B cell (primary cell): ENCODE results near the gene MBTD1. TPM values are rescaled to one million over a fixed set of nuclear protein-coding genes. Genes with fewer than 3 reads are reported as not detected.

Source experiments
- ATAC-seq: fragments of 200-7000 bp; cut with Tn5 transposase; one replicate; pipeline ENCODE4 v1.10.0; 2021; ENCODE audit warnings: low read depth, mild to moderate bottlenecking, moderate number of reproducible peaks, moderate library complexity
- CTCF ChIA-PET: fragments of 350-600 bp; sonication (Branson Sonifier 250); formaldehyde crosslinking; loops from one replicate; lab custom pipeline; 2021; ENCODE audit warnings: antibody characterized with exemption, inconsistent platforms; lab: Charles Lee
- POLR2A ChIA-PET: fragments of 350-600 bp; sonication (Branson Sonifier 250); formaldehyde crosslinking; loops from one replicate; lab custom pipeline; 2021; ENCODE audit warnings: antibody characterized with exemption; lab: Charles Lee
- DNase-seq: peaks from one replicate; pipeline ENCODE4 v3.0.0; 2013
- H2AFZ ChIP-seq: 2 replicates; pipeline ENCODE4 v1.6.1; 2012; ENCODE audit warnings: mild to moderate bottlenecking, low read depth, low read length; ENCODE audit not compliant: insufficient read depth, poor library complexity, severe bottlenecking
- H3K27ac ChIP-seq, 2 donors: 1 replicate in 1 of 2; 2 replicates in 1 of 2; pipeline ENCODE4 v1.5.1; 2012 to 2013; ENCODE audit warnings: low read length in 2 of 2, mild to moderate bottlenecking in 2 of 2, moderate library complexity in 1 of 2
- H3K27me3 ChIP-seq, 4 experiments: fragments of 200-600 bp in 1 of 4; sonication (generic) in 1 of 4; replicated peaks in 1 of 4; 1 replicate in 2 of 4; 2 replicates in 2 of 4; pipeline versions ENCODE4 v1.6.1 to v1.7.0; 2013 to 2016; ENCODE audit warnings: low read length in 3 of 4, mild to moderate bottlenecking in 2 of 4, mixed read lengths in 1 of 4, moderate library complexity in 1 of 4; ENCODE audit not compliant: insufficient read depth in 4 of 4, control insufficient read depth in 3 of 4; ENCODE audit errors: control extremely low read depth in 1 of 4
- H3K36me3 ChIP-seq, 2 experiments: replicated peaks in 1 of 2; 1 replicate in 1 of 2; 2 replicates in 1 of 2; pipeline versions ENCODE4 v1.6.1 to v1.7.1; 2013; ENCODE audit warnings: low read length in 1 of 2; ENCODE audit not compliant: insufficient read depth in 2 of 2, control insufficient read depth in 1 of 2; ENCODE audit errors: control extremely low read depth in 1 of 2, extremely low read depth in 1 of 2
- H3K4me1 ChIP-seq, 2 donors: fragments of 200-600 bp in 1 of 2; sonication (generic) in 1 of 2; 1 replicate in 1 of 2; 2 replicates in 1 of 2; pipeline versions ENCODE4 v1.5.1 to v1.6.1; 2013 to 2017; ENCODE audit warnings: low read length in 2 of 2; ENCODE audit not compliant: control insufficient read depth in 2 of 2, insufficient read depth in 2 of 2
- H3K4me2 ChIP-seq: replicated peaks from 2 replicates; pipeline ENCODE3; 2012; ENCODE audit warnings: mild to moderate bottlenecking, low read depth, low read length; ENCODE audit not compliant: poor library complexity, severe bottlenecking
- H3K4me3 ChIP-seq, 5 experiments: fragments of 200-600 bp in 1 of 5; sonication (generic) in 1 of 5; 1 replicate in 3 of 5; 2 replicates in 2 of 5; pipeline versions ENCODE4 v1.5.1 to v1.7.0; 2011 to 2016; ENCODE audit warnings: low read length in 4 of 5, mild to moderate bottlenecking in 4 of 5, low read depth in 2 of 5, control low read depth in 1 of 5, moderate library complexity in 1 of 5; ENCODE audit not compliant: insufficient read depth in 1 of 5; ENCODE audit errors: control extremely low read depth in 1 of 5, extremely low read depth in 1 of 5
- H3K79me2 ChIP-seq: fragments of 200-600 bp; sonication (generic); one replicate; pipeline ENCODE4 v1.6.0; 2016; ENCODE audit warnings: low read length; ENCODE audit not compliant: control insufficient read depth, insufficient read depth
- H3K9ac ChIP-seq: fragments of 200-600 bp; sonication (generic); 2 replicates; pipeline ENCODE4 v1.6.1; 2017; ENCODE audit warnings: mild to moderate bottlenecking, low read length, moderate library complexity
- H3K9me3 ChIP-seq, 3 donors: one replicate each; pipeline versions ENCODE4 v1.6.1 to v1.7.1; 2013; ENCODE audit warnings: low read length in 2 of 3; ENCODE audit not compliant: control insufficient read depth in 2 of 3, insufficient read depth in 1 of 3; ENCODE audit errors: control extremely low read depth in 1 of 3
- H4K20me1 ChIP-seq: 2 replicates; pipeline ENCODE4 v1.6.0; 2012; ENCODE audit warnings: mild to moderate bottlenecking, low read length; ENCODE audit not compliant: insufficient read depth, control insufficient read depth, poor library complexity, severe bottlenecking
- H3K27ac Mint-ChIP-seq: one replicate; pipeline ENCODE4 v1.8.0; 2021; ENCODE audit warnings: mixed read lengths
- H3K27me3 Mint-ChIP-seq: one replicate; pipeline ENCODE4 v1.8.0; 2021; ENCODE audit warnings: mixed read lengths
- H3K4me1 Mint-ChIP-seq: one replicate; pipeline ENCODE4 v1.8.0; 2021; ENCODE audit warnings: mixed read lengths
- H3K4me3 Mint-ChIP-seq: one replicate; pipeline ENCODE4 v1.8.0; 2021; ENCODE audit warnings: mixed read lengths
- H3K9me3 Mint-ChIP-seq: one replicate; pipeline ENCODE4 v1.8.0; 2022; ENCODE audit warnings: mixed read lengths; ENCODE audit not compliant: insufficient read depth
- CTCF ChIP-seq: fragments of 200-600 bp; IDR thresholded peaks from one replicate; pipeline ENCODE4 v1.8.0; 2022; ENCODE audit warnings: antibody characterized with exemption, mild to moderate bottlenecking
- EZH2 ChIP-seq: IDR thresholded peaks from 2 replicates; pipeline ENCODE4 v1.6.1; 2012; ENCODE audit warnings: borderline replicate concordance, low read depth, mild to moderate bottlenecking, moderate library complexity, low read length; ENCODE audit not compliant: insufficient read depth, poor library complexity, severe bottlenecking
- WGBS: methylation state at CpG from one replicate; pipeline ENCODE4 v1.1.5; 2013; ENCODE audit warnings: missing lambda C conversion rate; ENCODE audit not compliant: insufficient coverage; 5-methylcytosine and 5-hydroxymethylcytosine counted together
- intact Hi-C: fragments of 100-400 bp; cut with micrococcal nuclease; formaldehyde crosslinking; loops from one replicate; pipeline ENCODE4 v1.10.0; 2022
- polyA plus RNA-seq: library from polyadenylated mRNA; depleted of rRNA; stranded (reverse); fragments of >200 nt; gene quantifications from 2 replicates; pipeline ENCODE4 v1.2.3, GENCODE V29; 2012
- total RNA-seq, 2 donors: library from RNA; stranded (reverse); fragments of 120-200 nt in 1 of 2; gene quantifications; 1 replicate in 1 of 2; 2 replicates in 1 of 2; pipeline versions ENCODE4 v1.2.3 to v1.2.4, GENCODE V29; 2013 to 2022

MBTD1 gene
- total and polyA plus RNA-seq, 2 donors (not counting 1 experiment from before 2014, with no cell fraction given): 9.6 to 39.7 TPM

- Histone ChIP-seq H3K27ac (peak overlapping the region; percentile 68 to 83), H3K27me3 (no peaks in the 10 kb centered on the region), H3K9ac (peak overlapping the region; percentile 48), H3K36me3 (peaks cover 0 to 4% of the 10 kb centered on the region in 2 experiments), H3K79me2 (peaks cover 40% of the 10 kb centered on the region), H2AFZ (peak overlapping the region; percentile 90), H3K9me3 (no peaks in the 10 kb centered on the region), H3K4me2 (peak overlapping the region; percentile 85), H3K4me3 (peak overlapping the region; percentile 3 to 86 (median 49)), H3K4me1 (peaks cover 16 to 23% of the 10 kb centered on the region in 2 donors), H4K20me1 (no peaks in the 10 kb centered on the region)
- WGBS: 34% methylated on average over 5 of the region's 8 CpGs
- ATAC-seq: no peak
- CTCF ChIA-PET: interaction anchor here (0.7 to 4.0 kb wide), 21 partner anchors 11 to 756 kb away, joined by 3 to 97 read pairs (median 4); partner anchors contain the start of genes LRRC59, NME2, SPAG9 and TOB1
- Mint-ChIP-seq H3K9me3 (no peaks in the 10 kb centered on the region), H3K4me1 (peaks cover 7% of the 10 kb centered on the region), H3K4me3 (no peak overlapping the region), H3K27ac (no peak overlapping the region), H3K27me3 (no peaks in the 10 kb centered on the region)
- TF ChIP-seq EZH2 (no peak), CTCF (no peak)
- intact Hi-C loops: loop anchor here (1.0 to 5.0 kb wide), 8 partner anchors 14 to 389 kb away; partner anchors contain the start of genes MBTD1, NME2, SPAG9 and TOB1
- no peak for DNase-seq
- POLR2A ChIA-PET: interaction anchor here (1.0 to 1.8 kb wide), 5 partner anchors 13 to 286 kb away, joined by 4 to 20 read pairs (median 10); partner anchors contain the start of genes NME2, SPAG9 and TOB1
Observed at GRCh38 chr17:51152766-51153209, 107.1 kb downstream of the MBTD1 start.

- Histone ChIP-seq H3K4me1 (peaks cover 16 to 23% of the 10 kb centered on the region in 2 donors), H3K27me3 (no peaks in the 10 kb centered on the region), H3K4me3 (no peak overlapping the region), H3K36me3 (no peaks in the 10 kb centered on the region), H3K9me3 (no peaks in the 10 kb centered on the region), H3K4me2 (no peak overlapping the region), H4K20me1 (no peaks in the 10 kb centered on the region), H3K9ac (no peak overlapping the region), H3K27ac (no peak overlapping the region), H3K79me2 (peaks cover 26% of the 10 kb centered on the region), H2AFZ (no peak overlapping the region)
- Mint-ChIP-seq H3K27ac (no peak overlapping the region), H3K4me1 (peaks cover 5% of the 10 kb centered on the region), H3K4me3 (no peak overlapping the region), H3K27me3 (no peaks in the 10 kb centered on the region), H3K9me3 (no peaks in the 10 kb centered on the region)
- DNase-seq: no peak
- WGBS: 100% methylated on average over 1 of the region's 5 CpGs
- intact Hi-C loops: loop anchor here (5.0 kb wide), 1 partner anchor 299 kb away; no protein-coding TSS in a partner anchor
- no peak for ATAC-seq
- ChIA-PET POLR2A (no interaction called here), CTCF (interaction anchor here (1.5 to 4.0 kb wide), 3 partner anchors 28 to 150 kb away, joined by 3 to 97 read pairs (median 6); no protein-coding TSS in a partner anchor)
- no peak for TF ChIP-seq EZH2
- TF ChIP-seq CTCF: no peak
Observed at GRCh38 chr17:51150932-51151331, 108.9 kb downstream of the MBTD1 start.
